Spleen (tissue), 11 donors: Measurements from ENCODE around the gene RABGGTA. TPM values are rescaled to one million over a fixed set of nuclear protein-coding genes. Genes with fewer than 3 reads are reported as not detected.

Experiments
- DNase-seq: peaks from one replicate; pipeline ENCODE4 v3.0.0-alpha.2; 2020
- H3K27ac ChIP-seq, 8 donors: fragments of 200-600 bp; sonication (generic) in 7 of 8; 1 replicate in 4 of 8; 2 replicates in 4 of 8; pipeline versions ENCODE4 v1.5.0 to v1.8.0; 2016 to 2021; ENCODE audit warnings: inconsistent platforms in 4 of 8, mild to moderate bottlenecking in 4 of 8, moderate library complexity in 1 of 8
- H3K27me3 ChIP-seq, 7 donors: fragments of 200-600 bp; sonication (generic) in 6 of 7; replicated peaks in 1 of 7; 1 replicate in 4 of 7; 2 replicates in 3 of 7; pipeline versions ENCODE4 v1.5.0 to v1.8.0; 2016 to 2021; ENCODE audit warnings: inconsistent platforms in 3 of 7, mild to moderate bottlenecking in 1 of 7
- H3K36me3 ChIP-seq, 6 donors: fragments of 200-600 bp; sonication (generic) in 5 of 6; 1 replicate in 4 of 6; 2 replicates in 2 of 6; pipeline versions ENCODE4 v1.5.0 to v1.8.0; 2016 to 2021; ENCODE audit warnings: inconsistent platforms in 2 of 6
- H3K4me1 ChIP-seq, 6 donors: fragments of 200-600 bp; sonication (generic) in 5 of 6; 1 replicate in 3 of 6; 2 replicates in 3 of 6; pipeline versions ENCODE4 v1.5.0 to v1.8.0; 2016 to 2021; ENCODE audit warnings: inconsistent platforms in 3 of 6
- H3K4me3 ChIP-seq, 8 donors: fragments of 200-600 bp; sonication (generic) in 7 of 8; 1 replicate in 4 of 8; 2 replicates in 4 of 8; pipeline versions ENCODE4 v1.5.0 to v1.8.0; 2016 to 2021; ENCODE audit warnings: inconsistent platforms in 4 of 8, mild to moderate bottlenecking in 4 of 8, moderate library complexity in 2 of 8
- H3K9me3 ChIP-seq, 8 donors: fragments of 200-600 bp; sonication (generic) in 7 of 8; 1 replicate in 4 of 8; 2 replicates in 4 of 8; pipeline versions ENCODE4 v1.5.0 to v1.8.0; 2016 to 2021; ENCODE audit warnings: inconsistent platforms in 4 of 8
- CTCF ChIP-seq, 11 experiments: fragments of 200-600 bp in 7 of 11; fragments of 450-650 bp in 4 of 11; sonication (generic) in 4 of 11; IDR thresholded peaks in 8 of 11; conservative IDR thresholded peaks in 3 of 11; 1 replicate in 7 of 11; 2 replicates in 4 of 11; pipeline versions ENCODE4 v1.4.0 to v1.8.0; 2016 to 2021; ENCODE audit warnings: antibody characterized with exemption in 11 of 11, inconsistent platforms in 4 of 11, mild to moderate bottlenecking in 1 of 11
- POLR2A ChIP-seq, 3 donors: fragments of 450-650 bp; IDR thresholded peaks; one replicate each; pipeline ENCODE4 v1.5.1; 2017; ENCODE audit warnings: antibody characterized with exemption in 3 of 3, mild to moderate bottlenecking in 1 of 3
- POLR2AphosphoS5 ChIP-seq, 3 donors: sonication (generic); formaldehyde crosslinking; IDR thresholded peaks; one replicate each; pipeline ENCODE4 v1.5.1; 2017; ENCODE audit warnings: antibody characterized with exemption in 3 of 3
- WGBS, 5 donors: extraction: QIAGEN DNeasy Blood & Tissue Kit in 3 of 5; methylation state at CpG; one replicate each; pipeline versions ENCODE4 v1.1.5 to v1.1.7; 2013 to 2018; 5-methylcytosine and 5-hydroxymethylcytosine counted together
- intact Hi-C: fragments of 100-400 bp; cut with DNase I; formaldehyde crosslinking; loops from one replicate; pipeline ENCODE4 v1.15.0; 2023; ENCODE audit warnings: low total_unique reads
- polyA plus RNA-seq, 3 donors: library from polyadenylated mRNA; stranded (reverse); fragments of 200-250 nt; gene quantifications; one replicate each; pipeline ENCODE4 v1.2.1, GENCODE V29; 2013
- total RNA-seq, 7 donors: library from RNA; depleted of rRNA in 3 of 7; stranded (reverse); fragments of >200 nt in 3 of 7; fragmentation: NEBNext Ultra II Directional in 4 of 7; extraction: Animal tissue kit (Norgen Biotek cat#: 25700) in 4 of 7; gene quantifications; one replicate each; pipeline versions ENCODE4 v1.1.0 to v1.2.1, GENCODE V29; 2016 to 2021
- donor health status: healthy with polysubstance abuse.
- donor health status: DM: no; HTN: no; CAD: no; lungs with moderate emphysema.
- donor health status: DM: no; HTN: no; CAD: no.
- donor health status: Bipolar disorder and iron deficiency.
- donor health status: healthy.
- donor health status: DM: no; HTN: no; CAD: no.
- donor health status: DM: yes; HTN: yes; CAD: no.

Gene RABGGTA
- total and polyA plus RNA-seq, 10 donors = 22.5 to 63.0 (median 47.0) TPM

- TF ChIP-seq CTCF (IDR thresholded peaks at IDR 0.05 in 8 of 11, conservative IDR thresholded peaks at IDR 0.05 in 3 of 11) = no peak
- peaks cover 0 to 52% (median 41%) of the 10 kb centered on the region in 6 donors for H3K36me3 ChIP-seq
- WGBS, 5 donors = 95 to 98% (median 97%) methylated on average over 10 to 14 of the region's 14 CpGs
Measured at GRCh38 chr14:24269910-24270536, 1.4 kb downstream of the RABGGTA start.

GRCh38 chr14:24269368-24269767, 2.0 kb downstream of the RABGGTA start:
- Histone ChIP-seq H3K27me3 (no peaks in the 10 kb centered on the region), H3K4me3 (no peak overlapping the region), H3K27ac (no peak overlapping the region), H3K9me3 (no peaks in the 10 kb centered on the region), H3K36me3 (peaks cover 0 to 59% (median 43%) of the 10 kb centered on the region in 6 donors), H3K4me1 (peaks cover 5 to 48% (median 37%) of the 10 kb centered on the region in 6 donors)
- 93 to 98% (median 94%) methylated on average over 7 to 8 of the region's 8 CpGs for WGBS, 5 donors
- DNase-seq = no peak
- intact Hi-C loops = no loop called here
- TF ChIP-seq CTCF (IDR thresholded peaks at IDR 0.05 in 8 of 11, conservative IDR thresholded peaks at IDR 0.05 in 3 of 11) = no peak

More at GRCh38 chr14:24269910-24270536, 1.4 kb downstream of the RABGGTA start:
- Histone ChIP-seq H3K27me3 (no peaks in the 10 kb centered on the region), H3K9me3 (no peaks in the 10 kb centered on the region), H3K27ac (peak overlapping the region in 3 of 8 donors; percentile 95 to 100 (median 99)), H3K4me3 (no peak overlapping the region), H3K4me1 (peaks cover 7 to 54% (median 41%) of the 10 kb centered on the region in 6 donors)
- peak; percentile 75 for DNase-seq
- intact Hi-C loops = no loop called here

DNA sequence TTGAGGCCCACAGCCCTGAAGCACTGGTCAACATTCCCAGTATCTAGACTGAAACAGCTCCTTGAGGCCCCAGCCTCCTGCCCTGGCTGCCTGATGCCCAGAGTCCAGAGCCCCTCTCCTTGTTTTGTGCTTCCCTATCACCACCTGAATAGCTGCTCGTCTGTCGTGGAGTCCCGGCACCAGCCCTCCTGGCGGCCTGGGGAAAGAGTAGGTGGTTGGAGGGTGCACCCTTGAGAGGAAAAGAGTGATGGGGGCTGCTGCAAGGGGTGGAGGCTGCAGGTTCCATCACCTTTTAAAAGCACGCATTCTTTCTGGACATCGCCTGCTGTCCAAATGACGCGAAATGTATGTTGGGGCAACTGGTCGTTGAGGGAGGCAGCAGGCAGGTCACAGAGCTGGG, 3.2 kb downstream of the RABGGTA start:
- Histone ChIP-seq H3K36me3 (peaks cover 0 to 70% (median 43%) of the 10 kb centered on the region in 6 donors), H3K4me1 (peaks cover 4 to 36% (median 25%) of the 10 kb centered on the region in 6 donors), H3K27ac (no peak overlapping the region), H3K27me3 (no peaks in the 10 kb centered on the region), H3K9me3 (no peaks in the 10 kb centered on the region), H3K4me3 (no peak overlapping the region)
- WGBS, 5 donors = 93 to 97% (median 96%) methylated on average over 9 of the region's 9 CpGs
- DNase-seq = no peak
- TF ChIP-seq POLR2AphosphoS5 (IDR thresholded peaks at IDR 0.05) (no peak), CTCF (IDR thresholded peaks at IDR 0.05 in 8 of 11, conservative IDR thresholded peaks at IDR 0.05 in 3 of 11) (no peak), POLR2A (IDR thresholded peaks at IDR 0.05) (no peak)
- intact Hi-C loops = no loop called here

- H3K36me3 ChIP-seq = peaks cover 0 to 77% (median 43%) of the 10 kb centered on the region in 6 donors
- WGBS, 5 donors = 86 to 97% (median 95%) methylated on average over 8 to 9 of the region's 9 CpGs
- no peak overlapping the region for H3K27ac ChIP-seq
- intact Hi-C loops = no loop called here
- peaks cover 4 to 29% (median 18%) of the 10 kb centered on the region in 6 donors for H3K4me1 ChIP-seq
- TF ChIP-seq POLR2A (IDR thresholded peaks at IDR 0.05) = no peak
- no peak for TF ChIP-seq POLR2AphosphoS5 (IDR thresholded peaks at IDR 0.05)
- TF ChIP-seq CTCF (IDR thresholded peaks at IDR 0.05 in 8 of 11, conservative IDR thresholded peaks at IDR 0.05 in 3 of 11) = no peak
- no peaks in the 10 kb centered on the region for H3K9me3 ChIP-seq
- H3K27me3 ChIP-seq = no peaks in the 10 kb centered on the region
- H3K4me3 ChIP-seq = no peak overlapping the region
- DNase-seq = no peak
Measured at GRCh38 chr14:24267516-24267915, 3.9 kb downstream of the RABGGTA start.
